Kidney (tissue), 14 donors: ENCODE results near the gene NPFF. TPM values are rescaled to one million over a fixed set of nuclear protein-coding genes. Genes with fewer than 3 reads are reported as not detected.

Experiments used
- DNase-seq, 5 donors: peaks; one replicate each; pipeline ENCODE4 v3.0.0-alpha.2; 2013 to 2020
- FAIRE-seq: peaks from 2 replicates; lab custom pipeline; 2012; peaks lifted over from hg19 to GRCh38; lab: Jason Lieb, UNC
- H3K27ac ChIP-seq, 2 donors: one replicate each; pipeline ENCODE4 v1.7.0; 2013; ENCODE audit warnings: low read depth in 2 of 2, low read length in 2 of 2, inconsistent platforms in 1 of 2
- H3K27me3 ChIP-seq: one replicate; pipeline ENCODE4 v1.7.1; 2013; ENCODE audit warnings: low read length, inconsistent platforms; ENCODE audit not compliant: control insufficient read depth, insufficient read depth
- H3K36me3 ChIP-seq, 3 donors: one replicate each; pipeline versions ENCODE4 v1.7.0 to v1.7.1; 2013; ENCODE audit warnings: low read length in 3 of 3, control low read depth in 1 of 3, inconsistent platforms in 1 of 3; ENCODE audit not compliant: insufficient read depth in 3 of 3, control insufficient read depth in 2 of 3
- H3K4me1 ChIP-seq, 3 donors: one replicate each; pipeline versions ENCODE4 v1.7.0 to v1.7.1; 2013; ENCODE audit warnings: low read length in 3 of 3, inconsistent platforms in 1 of 3, low read depth in 1 of 3; ENCODE audit not compliant: control insufficient read depth in 2 of 3, insufficient read depth in 2 of 3
- H3K4me3 ChIP-seq, 3 donors: one replicate each; pipeline versions ENCODE4 v1.7.0 to v1.8.1; 2013; ENCODE audit warnings: low read length in 3 of 3, control low read depth in 1 of 3, inconsistent platforms in 1 of 3
- H3K9ac ChIP-seq, 3 donors: one replicate each; pipeline versions ENCODE4 v1.7.0 to v1.7.1; 2013; ENCODE audit warnings: low read length in 3 of 3, control low read depth in 1 of 3, inconsistent platforms in 1 of 3
- H3K9me3 ChIP-seq, 3 donors: one replicate each; pipeline versions ENCODE4 v1.7.0 to v1.7.1; 2013; ENCODE audit warnings: low read length in 3 of 3, control low read depth in 1 of 3, inconsistent platforms in 1 of 3; ENCODE audit not compliant: control insufficient read depth in 2 of 3, insufficient read depth in 1 of 3
- intact Hi-C: fragments of 100-400 bp; cut with DNase I; formaldehyde crosslinking; loops from one replicate; pipeline ENCODE4 v1.11.1; 2022
- polyA plus RNA-seq: library from polyadenylated mRNA; stranded (reverse); fragments of 350-450 nt; fragmentation: Illumina TruSeq; extraction: RNeasy Lipid Tissue Mini Kit (QIAGEN cat#74804); gene quantifications from one replicate; pipeline ENCODE4 v1.2.3, GENCODE V29; 2014; ENCODE audit warnings: low read depth, low replicate concordance; ENCODE audit not compliant: insufficient read depth
- total RNA-seq: library from RNA; stranded (reverse); fragmentation: NEBNext Ultra II Directional; extraction: Animal tissue kit (Norgen Biotek cat#: 25700); gene quantifications from one replicate; pipeline ENCODE4 v1.2.1, GENCODE V29; 2021
- TF ChIP-seq, protein P1 (sequence below): IDR thresholded peaks from 3 replicates; pipeline ENCODE4 v1.5.1; 2012; ENCODE audit warnings: mild to moderate bottlenecking, moderate library complexity, borderline replicate concordance; ENCODE audit not compliant: insufficient read depth; ENCODE audit errors: extremely low read depth
- donor health status: control.
- donor health status: control.
- donor health status: control.
- donor health status: control.
- donor health status: control.
- donor health status: DM: yes; HTN: yes; CAD: no.
- donor health status: Normal renal cell carcinoma (clear cell type).

Gene NPFF
- total and polyA plus RNA-seq, 2 donors from 2014 or later: 1.3 TPM; not detected in 1

DNA sequence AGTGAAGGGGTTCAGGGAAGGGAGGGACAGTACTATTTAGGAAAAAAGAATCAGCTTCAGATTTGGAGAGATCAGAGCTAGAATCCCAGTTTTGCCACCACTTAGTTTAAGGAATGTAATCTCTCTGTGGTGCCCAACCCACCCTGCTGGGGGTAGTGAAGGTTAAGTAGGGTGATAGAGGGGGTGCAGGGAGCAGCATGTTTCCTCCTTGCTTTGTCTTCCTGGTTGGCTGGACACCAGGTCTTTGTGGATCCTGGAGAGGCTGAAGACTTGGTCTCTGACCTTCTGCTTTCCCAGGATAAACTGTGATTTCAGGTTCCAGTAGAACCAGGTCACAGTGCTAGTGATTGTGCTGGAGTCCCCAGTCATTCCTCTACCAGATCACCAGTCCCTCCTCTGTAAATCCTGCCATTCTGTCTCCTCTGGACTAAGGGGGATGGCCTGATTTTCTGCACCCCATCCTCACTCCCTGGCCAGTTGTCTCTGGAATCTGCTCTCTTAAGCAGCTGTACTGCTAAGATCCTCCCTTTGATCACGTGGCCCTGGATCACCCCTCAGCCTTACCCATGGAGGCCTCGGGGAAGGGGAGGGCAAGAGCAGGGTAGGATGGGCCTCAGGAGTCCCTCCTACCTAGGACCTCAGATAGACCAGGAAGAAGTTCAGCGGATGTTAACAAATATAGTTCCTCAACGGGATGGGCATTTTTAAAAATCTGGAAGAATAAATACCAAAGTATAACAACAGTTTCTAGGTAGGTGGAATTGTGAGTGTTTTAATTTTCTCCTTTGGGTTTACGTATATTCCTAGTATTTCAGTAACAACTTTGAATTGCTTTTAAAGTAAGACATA lies 11.2 kb downstream of the NPFF start:
- FAIRE-seq (no peak), DNase-seq (peak; percentile 72 to 91 (median 81))
- peaks cover 0 to 26% (median 23%) of the 10 kb centered on the region in 3 donors for H3K4me1 ChIP-seq
- peak overlapping the region in 1 of 3 donors; percentile 30 for H3K9ac ChIP-seq
- TF ChIP-seq, protein P1, sequence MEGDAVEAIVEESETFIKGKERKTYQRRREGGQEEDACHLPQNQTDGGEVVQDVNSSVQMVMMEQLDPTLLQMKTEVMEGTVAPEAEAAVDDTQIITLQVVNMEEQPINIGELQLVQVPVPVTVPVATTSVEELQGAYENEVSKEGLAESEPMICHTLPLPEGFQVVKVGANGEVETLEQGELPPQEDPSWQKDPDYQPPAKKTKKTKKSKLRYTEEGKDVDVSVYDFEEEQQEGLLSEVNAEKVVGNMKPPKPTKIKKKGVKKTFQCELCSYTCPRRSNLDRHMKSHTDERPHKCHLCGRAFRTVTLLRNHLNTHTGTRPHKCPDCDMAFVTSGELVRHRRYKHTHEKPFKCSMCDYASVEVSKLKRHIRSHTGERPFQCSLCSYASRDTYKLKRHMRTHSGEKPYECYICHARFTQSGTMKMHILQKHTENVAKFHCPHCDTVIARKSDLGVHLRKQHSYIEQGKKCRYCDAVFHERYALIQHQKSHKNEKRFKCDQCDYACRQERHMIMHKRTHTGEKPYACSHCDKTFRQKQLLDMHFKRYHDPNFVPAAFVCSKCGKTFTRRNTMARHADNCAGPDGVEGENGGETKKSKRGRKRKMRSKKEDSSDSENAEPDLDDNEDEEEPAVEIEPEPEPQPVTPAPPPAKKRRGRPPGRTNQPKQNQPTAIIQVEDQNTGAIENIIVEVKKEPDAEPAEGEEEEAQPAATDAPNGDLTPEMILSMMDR: no peak
- intact Hi-C loops: no loop called here
- H3K9me3 ChIP-seq: no peaks in the 10 kb centered on the region
- no peaks in the 10 kb centered on the region for H3K36me3 ChIP-seq
- H3K27me3 ChIP-seq: no peaks in the 10 kb centered on the region
- H3K4me3 ChIP-seq: no peak overlapping the region
- peak overlapping the region; percentile 6 to 52 for H3K27ac ChIP-seq

DNA sequence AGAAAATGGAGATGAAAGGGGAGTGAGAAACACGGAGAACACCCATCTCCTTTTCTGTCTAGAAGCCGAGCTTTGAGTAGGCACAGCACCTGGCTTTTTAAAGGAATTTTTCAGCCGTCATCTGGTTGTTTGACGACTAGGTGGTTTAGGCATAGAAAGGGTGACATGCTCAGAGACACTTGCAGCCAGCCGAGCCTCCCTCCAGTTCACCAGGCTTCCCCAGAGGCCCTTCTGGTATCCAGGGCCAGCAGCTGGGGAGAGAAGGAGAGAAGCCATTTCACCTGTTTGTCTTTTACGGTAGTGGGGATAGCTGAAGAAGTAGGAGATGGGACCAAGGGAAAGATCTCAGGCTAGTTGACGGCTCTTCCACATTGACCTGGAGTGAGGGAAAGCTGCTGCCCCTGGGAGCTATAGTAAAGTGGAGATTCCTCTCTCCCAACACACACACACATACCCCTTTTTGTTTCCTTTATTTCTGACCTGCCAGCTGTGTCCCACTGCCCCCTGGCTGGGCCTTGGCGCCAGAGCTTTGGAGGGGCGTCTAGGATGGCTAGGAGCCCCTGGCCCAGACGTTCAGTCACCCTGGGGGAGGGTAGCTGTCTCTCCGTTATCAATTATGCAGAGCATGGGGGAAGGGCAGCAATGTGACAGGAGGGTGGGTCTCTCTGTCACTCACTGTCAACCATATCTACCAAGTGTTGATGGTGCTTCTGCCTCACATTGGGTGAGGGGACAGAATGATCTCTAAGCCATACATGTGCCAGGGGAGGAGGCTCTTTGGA lies 13.5 kb downstream of the NPFF start:
- H3K9ac ChIP-seq: peak overlapping the region; percentile 48 to 79 (median 53)
- H3K4me1 ChIP-seq: peaks cover 3 to 29% (median 18%) of the 10 kb centered on the region in 3 donors
- no peak for FAIRE-seq
- no peaks in the 10 kb centered on the region for H3K27me3 ChIP-seq
- intact Hi-C loops: no loop called here
- H3K4me3 ChIP-seq: peak overlapping the region; percentile 63 to 82 (median 76)
- TF ChIP-seq, protein P1: no peak
- H3K36me3 ChIP-seq: no peaks in the 10 kb centered on the region
- DNase-seq: peak in 3 of 5 donors; percentile 39 to 49 (median 48)
- H3K9me3 ChIP-seq: no peaks in the 10 kb centered on the region
- H3K27ac ChIP-seq: peak overlapping the region; percentile 80 to 92

DNA sequence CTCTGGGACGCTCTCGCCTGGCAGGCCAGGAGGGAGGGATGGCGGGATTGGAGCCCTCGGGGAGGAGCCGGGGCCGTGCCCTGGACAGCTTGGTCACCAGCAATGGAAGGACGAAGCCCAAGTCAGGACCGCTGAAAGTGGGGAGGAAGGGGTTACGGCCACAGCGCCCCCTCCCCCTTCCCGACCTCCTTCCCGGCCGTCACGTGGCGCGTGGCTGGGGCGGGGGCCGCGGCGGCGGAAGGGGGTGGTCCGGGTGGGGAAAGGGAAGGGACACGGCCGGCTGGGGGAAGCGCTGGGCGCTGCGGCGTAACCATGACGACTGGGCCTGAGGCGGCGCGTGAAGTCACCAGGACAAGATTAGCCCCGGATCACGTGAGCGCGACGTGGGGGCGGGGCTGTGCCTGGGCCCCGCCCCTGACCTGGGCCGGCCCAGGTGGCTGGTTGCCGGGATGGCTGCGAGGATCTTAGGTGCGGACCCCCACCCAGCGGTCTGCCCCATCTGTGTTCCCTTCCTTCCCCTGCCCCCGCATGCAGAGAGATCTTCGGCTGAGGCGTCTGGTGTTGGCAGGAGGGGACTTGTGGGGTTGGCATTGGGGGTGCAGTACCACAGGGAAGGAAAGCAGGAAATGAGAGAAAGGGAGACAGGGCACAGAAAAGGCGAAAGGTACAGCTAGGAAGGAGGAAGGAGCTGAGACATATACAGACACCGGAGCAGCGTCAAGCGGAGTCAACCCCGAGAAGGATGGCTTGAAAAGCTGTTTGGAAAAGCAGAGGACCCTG lies 14.3 kb downstream of the NPFF start:
- DNase-seq (peak; percentile 98 to 99 (median 99)), FAIRE-seq (no peak)
- intact Hi-C loops: no loop called here
- TF ChIP-seq, protein P1: no peak
- Histone ChIP-seq H3K4me1 (peaks cover 3 to 29% (median 15%) of the 10 kb centered on the region in 3 donors), H3K4me3 (peak overlapping the region; percentile 63 to 82 (median 76)), H3K9me3 (no peaks in the 10 kb centered on the region), H3K27me3 (no peaks in the 10 kb centered on the region), H3K9ac (peak overlapping the region; percentile 48 to 79 (median 53)), H3K27ac (peak overlapping the region; percentile 80 to 92), H3K36me3 (no peaks in the 10 kb centered on the region)
